Muscle of back (tissue), 11 donors: ENCODE data around the gene LSS. TPM values are rescaled to one million over a fixed set of nuclear protein-coding genes. Genes with fewer than 3 reads are reported as not detected.
A peak's percentile ranks its signal among the peaks of the same experiment; 100 is the strongest.
"Not testable (repeated sequence)": the region's sequence is repeated elsewhere in the genome, so short reads cannot be mapped to it uniquely, and the experiment has no call there.

Source experiments
- DNase-seq, 3 donors: peaks; one replicate each; pipeline versions ENCODE4 v3.0.0 to v3.0.0-alpha.2; 2013
- polyA plus RNA-seq, 10 donors: library from polyadenylated mRNA; unstranded; fragments of 120-200 nt; gene quantifications; one replicate each; pipeline ENCODE4 v1.2.1, GENCODE V29; 2013; ENCODE audit not compliant: insufficient read length in 10 of 10

Gene LSS
- polyA plus RNA-seq, 10 donors: 22.0 to 47.1 (median 35.1) TPM

- DNase-seq: no peak
These were observed 39.2 kb downstream of the LSS start for GRCh38 chr21:46189213-46189958.

- peak in 2 of 3 donors; percentile 33 to 49 for DNase-seq
These were observed 40.1 kb downstream of the LSS start for GRCh38 chr21:46188226-46189212.

GRCh38 chr21:46187814-46188213 lies 40.8 kb downstream of the LSS start:
- no peak for DNase-seq

GRCh38 chr21:46187261-46187660 lies 41.3 kb downstream of the LSS start:
- DNase-seq: no peak

- no peak for DNase-seq
These were observed 42.9 kb downstream of the LSS start for GRCh38 chr21:46185716-46186115.

- peak; percentile 84 to 96 (median 87) for DNase-seq
These were observed 43.7 kb downstream of the LSS start for GRCh38 chr21:46184625-46185555.

GRCh38 chr21:46183910-46184624 lies 44.5 kb downstream of the LSS start, which contains the start of gene SPATC1L:
Gene SPATC1L, minus strand, starts transcription at chr21:46184459. Its CDS starts 1,643 bp downstream, at chr21:46182816.
- DNase-seq: peak; percentile 62 to 91 (median 76)

- DNase-seq: not testable (repeated sequence)
These were observed 45.2 kb downstream of the LSS start for GRCh38 chr21:46183337-46183909.

GRCh38 chr21:46182548-46183336 lies 45.8 kb downstream of the LSS start:
- no peak for DNase-seq

GRCh38 chr21:46181953-46182547 lies 46.5 kb downstream of the LSS start:
- DNase-seq: no peak

- no peak for DNase-seq
These were observed 47.1 kb downstream of the LSS start for GRCh38 chr21:46181436-46181835.

- no peak for DNase-seq
These were observed 47.7 kb downstream of the LSS start for GRCh38 chr21:46180778-46181391.

GRCh38 chr21:46180079-46180722 lies 48.4 kb downstream of the LSS start:
- no peak for DNase-seq

GRCh38 chr21:46179708-46180078 lies 48.9 kb downstream of the LSS start:
- DNase-seq: no peak

- DNase-seq: no peak
These were observed 49.6 kb downstream of the LSS start for GRCh38 chr21:46178961-46179360.

- not testable (repeated sequence) for DNase-seq
These were observed 52.0 kb downstream of the LSS start for GRCh38 chr21:46176443-46177129.

GRCh38 chr21:46173573-46173972 lies 55.0 kb downstream of the LSS start:
- no peak for DNase-seq
